Cortex of kidney (tissue), 1 donor: ENCODE measurements around the gene C1GALT1C1L.
A peak's percentile ranks its signal among the peaks of the same experiment; 100 is the strongest.
"Not testable (repeated sequence)": the region's sequence is repeated elsewhere in the genome, so short reads cannot be mapped to it uniquely, and the experiment has no call there.

Source experiments
- DNase-seq: peaks from one replicate; lab custom pipeline; 2025; lab: John Stamatoyannopoulos, UW

The C1GALT1C1L gene

DNA sequence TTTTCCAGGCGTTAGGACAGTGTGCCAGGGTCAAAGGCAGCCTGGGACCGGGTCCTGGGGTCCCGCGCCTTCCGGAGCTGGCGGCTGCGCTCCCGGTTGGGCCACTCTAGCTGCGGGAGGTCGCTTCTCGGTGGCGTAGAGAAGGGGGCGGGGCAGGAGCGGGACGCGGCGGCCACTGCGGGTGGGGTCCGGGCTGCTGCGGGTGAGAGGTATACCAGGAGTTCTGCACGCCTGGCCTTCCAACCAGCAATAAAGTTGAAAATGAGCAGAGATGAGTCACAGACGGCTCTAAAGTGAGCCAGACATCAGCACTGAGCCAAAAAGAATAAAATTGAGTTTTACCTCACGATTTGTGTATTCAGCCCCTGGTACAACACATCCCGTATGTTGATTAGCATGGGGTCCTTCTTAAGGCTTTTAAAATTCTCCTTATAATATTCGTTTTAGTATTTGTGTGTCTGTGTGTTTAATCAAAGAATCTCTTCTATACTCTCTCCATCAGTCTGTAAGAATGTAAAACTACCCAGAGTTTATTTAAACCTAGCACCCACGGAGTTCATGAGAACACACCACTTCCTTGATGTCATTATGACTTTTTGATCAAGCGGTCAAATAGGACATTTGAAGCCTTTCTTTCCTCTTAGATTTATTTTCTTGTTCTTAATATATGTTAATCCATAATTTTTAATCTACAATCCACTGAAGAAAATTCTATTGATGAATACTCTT, at the start of gene C1GALT1C1L:
Gene C1GALT1C1L (minus strand): TSS at position 108 of the 729 bp plus-strand sequence. CDS start 107 bp downstream, at position 1.
- DNase-seq: peak; percentile 14

DNA sequence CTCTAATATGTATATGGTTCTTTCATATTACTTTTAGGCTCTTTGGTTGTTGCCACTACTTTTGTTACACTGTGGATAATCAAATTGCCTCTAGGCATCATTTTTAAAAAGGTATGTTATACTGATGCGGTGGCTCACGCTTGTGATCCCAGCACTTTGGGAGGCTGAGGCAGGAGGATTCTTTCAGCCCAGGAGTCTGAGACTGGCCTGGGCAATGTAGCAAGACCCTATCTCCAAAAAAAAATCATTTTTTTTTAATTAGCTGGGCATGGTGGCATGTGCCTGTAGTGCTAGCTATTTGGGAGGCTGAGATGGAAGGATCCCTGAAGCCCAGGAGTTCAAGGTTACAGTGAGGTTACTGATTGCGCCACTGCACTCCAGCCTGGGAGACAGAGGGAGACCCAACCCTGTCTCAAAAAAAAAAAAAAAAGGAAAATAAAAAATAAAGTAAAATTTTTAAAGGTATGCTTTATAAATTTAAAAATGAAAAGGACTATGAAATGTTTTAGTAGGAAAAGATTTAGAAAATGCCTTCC, 49.5 kb upstream of the C1GALT1C1L start:
- DNase-seq: no peak

DNA sequence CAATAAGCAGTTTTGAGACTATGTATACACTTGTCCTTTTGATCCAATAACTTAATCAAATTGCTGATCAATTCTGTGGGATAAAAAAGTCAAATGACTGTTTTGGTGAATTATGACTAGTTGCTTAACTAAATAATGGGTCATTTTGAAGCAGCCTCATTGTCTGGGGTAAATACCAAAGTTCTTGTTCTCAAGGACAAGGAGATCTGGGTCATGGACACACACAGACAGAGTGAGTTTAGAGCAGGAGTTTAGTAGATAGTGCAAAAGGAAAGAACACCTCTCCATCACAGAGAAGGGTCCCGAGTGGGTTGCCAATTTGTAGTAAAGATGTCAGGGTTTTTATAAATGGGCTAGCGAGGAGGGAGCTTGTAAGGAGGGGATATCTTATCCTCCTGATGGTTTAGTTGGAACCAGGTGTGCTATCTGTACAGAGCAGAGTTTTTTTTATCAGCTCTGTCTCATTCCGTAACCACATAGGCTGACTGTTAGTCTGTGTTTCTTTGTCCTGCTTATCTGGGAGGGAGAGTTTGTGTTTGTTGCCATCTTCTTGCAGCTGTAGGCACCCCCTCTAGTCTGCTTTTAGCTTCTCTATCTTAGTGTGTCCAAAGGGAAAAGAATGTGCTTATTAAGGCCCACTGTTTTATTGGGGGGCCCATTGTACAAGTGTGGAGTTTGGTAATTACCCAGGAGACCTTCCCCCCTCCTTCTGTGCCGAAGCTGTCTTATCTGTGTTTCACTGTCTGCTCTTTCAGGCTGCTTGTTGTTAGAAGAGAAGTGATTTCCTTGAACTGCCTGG, 48.7 kb upstream of the C1GALT1C1L start:
- DNase-seq: no peak

DNA sequence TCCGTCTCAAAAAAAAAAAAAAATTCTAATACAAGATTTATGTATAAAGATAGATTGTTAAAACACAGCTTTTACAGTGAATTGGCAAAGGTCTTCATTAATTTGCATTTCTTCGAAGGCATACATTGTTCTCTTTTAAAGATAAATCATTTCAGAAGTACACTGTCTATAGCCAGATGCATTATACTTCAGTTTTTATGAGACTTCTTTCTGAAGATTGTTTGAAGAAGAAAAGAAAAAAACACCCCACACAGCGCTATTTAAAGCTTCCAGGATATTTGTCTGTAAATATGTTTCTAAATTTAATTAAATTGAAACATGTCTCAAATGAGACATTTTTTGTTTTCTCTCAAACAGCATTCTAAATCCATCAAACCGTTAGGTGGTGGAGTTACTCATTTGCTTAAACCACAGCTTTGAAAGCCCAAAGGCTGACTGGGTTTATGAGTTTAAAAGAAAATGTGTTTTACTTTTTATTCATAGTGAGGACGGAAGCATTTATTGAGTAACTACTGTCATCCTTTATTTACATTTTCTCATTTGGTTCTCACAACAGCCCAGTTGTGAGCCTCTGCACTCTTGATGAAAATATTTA, 42.4 kb upstream of the C1GALT1C1L start:
- no peak for DNase-seq

DNA sequence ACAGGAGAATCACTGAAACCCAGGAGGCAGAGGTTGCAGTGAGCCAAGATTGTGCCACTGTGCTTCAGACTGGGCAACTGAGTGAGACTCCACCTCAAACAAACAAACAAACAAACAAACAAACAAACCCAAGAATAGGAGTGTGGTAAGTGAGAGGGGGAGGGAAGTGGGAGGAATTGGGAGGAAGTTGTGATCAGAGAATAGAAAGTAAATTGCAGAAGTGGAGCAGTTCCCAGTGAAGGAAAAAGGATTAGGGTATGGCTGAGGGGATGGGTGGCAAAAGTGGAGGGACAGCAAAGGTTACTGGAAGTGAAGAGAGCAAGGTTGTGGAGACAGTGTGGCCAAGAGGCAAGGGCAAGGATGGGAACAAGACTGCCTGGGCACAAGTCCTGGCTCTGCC, 41.1 kb upstream of the C1GALT1C1L start:
- no peak for DNase-seq

DNA sequence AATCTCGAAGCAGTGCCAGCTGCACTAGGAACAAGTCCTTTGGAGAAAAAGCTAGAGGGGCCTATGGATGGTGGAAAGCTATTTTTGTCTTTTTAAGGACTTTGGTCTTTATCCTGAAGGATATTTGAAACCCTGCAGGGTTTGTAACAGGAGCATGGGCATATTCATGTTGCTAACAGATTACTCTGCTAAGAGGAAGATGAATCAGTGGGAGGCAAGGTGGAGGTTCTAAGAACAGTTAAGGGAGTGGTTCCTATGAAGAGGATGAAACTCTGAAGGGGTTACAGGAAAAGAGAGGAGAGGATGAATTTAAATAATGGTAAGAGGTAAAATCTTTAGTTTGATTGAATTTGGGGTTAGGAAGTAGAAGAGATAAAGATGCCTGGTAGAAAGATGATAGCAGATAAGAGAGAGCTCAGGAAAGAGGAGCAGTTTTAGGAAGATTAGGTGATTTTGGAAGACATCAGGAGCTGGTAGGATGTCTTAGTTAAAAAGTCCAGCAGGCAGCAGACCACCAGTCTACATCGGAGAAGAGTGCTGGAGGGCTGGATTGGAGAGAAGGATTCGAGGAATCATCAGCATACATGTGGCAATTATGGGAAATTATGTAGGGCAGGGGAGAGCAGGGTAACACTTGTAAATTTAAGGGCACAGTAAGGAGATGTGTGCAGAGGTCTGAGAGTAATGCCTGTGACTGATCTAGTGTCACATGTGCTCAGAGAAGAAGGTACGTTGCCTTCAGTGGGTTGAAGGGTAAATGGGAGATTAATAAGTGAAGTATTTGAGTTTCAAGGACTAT, 39.3 kb upstream of the C1GALT1C1L start:
- DNase-seq: no peak

DNA sequence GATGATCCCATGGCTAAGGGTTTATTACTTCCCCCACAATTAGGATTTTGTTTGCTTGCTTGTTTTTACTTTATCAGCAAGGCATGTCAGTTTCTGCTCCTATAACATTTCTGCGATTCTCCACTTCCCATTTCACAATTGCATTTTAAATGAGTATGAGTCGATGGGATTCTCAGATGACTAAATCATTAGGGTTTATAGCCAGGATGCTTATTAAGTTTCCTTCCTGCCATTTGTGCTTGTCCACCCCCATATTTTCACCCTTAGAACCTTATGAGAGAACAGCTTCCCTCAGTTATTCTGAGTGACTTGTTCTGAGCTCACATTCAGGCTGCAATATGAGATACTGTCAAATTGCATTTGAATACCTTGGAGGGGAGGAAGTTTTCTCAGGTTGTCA, 37.9 kb upstream of the C1GALT1C1L start:
- DNase-seq: no peak

DNA sequence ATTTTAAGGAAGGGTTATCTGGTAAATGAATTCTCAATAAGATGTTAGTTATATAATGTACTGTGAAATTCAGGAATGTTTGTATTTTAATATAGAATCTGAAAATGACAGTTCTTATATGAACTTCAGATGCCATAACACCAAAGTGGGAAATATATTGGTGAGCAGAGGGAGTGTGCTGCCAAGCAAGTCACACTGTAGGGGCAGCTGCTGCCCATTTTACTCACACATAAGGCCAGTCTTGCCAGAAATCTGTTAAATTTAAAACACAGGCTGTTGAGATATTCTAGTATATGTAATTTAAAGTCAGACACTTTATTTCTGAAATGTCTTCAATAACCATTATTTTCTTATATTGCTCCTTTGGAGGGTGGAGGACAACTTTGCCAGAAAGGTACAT, 34.6 kb upstream of the C1GALT1C1L start:
- DNase-seq: no peak

DNA sequence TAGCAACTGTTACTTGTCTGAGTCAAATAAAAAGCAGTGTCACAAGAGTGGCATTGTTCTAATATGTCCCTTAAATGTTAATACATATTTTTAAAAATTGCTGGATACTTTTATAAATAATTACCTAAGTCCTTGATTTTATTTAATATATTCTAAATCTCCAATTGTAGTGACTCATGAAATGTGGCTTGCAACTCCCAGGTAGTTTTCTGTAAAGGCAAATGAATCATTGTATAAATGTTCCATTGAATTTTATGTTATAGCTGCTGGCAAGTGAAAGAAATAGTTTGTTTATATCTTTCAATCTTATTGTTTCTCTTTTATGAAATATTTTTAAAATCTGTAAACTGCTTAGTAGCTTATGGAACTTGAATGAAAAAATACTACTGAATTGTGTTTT, 32.7 kb upstream of the C1GALT1C1L start:
- no peak for DNase-seq

DNA sequence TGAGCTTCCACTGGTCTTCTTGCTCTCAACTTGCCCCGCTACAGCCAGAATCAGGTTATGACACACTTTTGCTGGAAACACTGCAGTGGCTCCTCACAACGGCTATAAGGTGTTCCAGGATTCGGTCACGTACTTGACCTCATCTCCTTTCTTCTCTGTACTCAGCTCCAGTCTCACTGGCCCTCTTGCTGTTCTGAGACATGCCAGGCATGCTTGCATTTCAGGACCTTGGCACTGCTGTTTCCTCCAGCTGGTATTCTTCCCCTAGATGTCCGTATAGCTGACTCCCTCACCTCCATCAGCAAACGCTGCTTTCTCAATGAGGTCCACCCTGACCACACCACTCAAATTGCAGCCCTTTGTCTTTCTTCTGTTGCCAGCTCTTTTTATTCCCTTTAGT, 31.9 kb upstream of the C1GALT1C1L start:
- DNase-seq: no peak

DNA sequence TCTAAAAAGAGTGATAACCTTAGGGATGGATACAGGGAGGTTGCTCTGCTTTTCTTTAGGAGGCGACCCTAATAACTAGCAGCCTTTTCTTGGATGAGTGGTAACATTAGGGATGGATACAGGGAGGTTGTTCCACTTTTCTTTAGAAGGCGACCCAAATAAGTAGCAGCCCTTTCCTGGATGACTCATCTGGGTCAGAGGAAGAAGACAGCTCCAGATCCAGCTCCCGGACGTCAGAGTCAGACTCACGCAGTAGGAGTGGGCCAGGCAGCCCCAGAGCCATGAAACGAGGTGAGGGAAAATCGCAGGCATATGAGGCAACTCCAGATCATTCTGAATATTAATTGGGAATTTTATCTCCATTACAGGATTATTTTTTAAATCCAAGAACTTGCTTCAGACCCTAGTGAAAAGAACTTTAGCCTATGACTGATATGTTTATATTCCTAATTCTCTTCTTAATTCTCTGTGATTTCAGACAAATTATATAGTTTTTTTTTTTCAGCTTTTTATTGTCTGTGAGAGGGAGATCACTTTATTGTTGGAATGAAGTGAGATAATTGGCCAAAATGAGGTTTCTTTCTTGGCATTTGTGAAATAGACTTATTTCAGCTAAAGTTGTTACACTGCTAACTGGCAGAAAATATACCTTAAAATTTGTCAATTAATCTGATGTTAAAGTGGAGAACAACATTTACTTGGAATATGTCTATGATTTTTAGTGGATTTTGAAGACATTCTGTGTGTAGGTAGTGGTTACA, 31.2 kb upstream of the C1GALT1C1L start:
- no peak for DNase-seq

DNA sequence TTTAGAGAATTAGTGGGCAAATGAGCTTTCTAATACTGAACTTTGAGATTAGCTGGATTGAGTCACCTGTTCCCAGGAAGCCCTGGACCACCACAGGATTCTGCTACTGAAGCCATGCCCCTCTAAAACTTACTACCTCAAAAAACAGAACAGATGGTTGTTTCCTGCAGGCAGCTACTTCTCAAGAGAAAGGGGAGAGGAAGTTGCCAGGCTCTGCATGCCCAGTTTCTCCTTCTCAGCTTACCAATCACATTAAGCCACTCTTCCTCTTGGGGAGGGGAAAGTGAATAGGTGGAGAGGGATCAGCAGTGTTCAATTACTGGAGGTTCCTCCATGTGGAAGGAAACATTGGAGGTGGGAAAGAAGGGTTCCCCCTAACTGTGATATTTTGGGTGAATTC, 24.9 kb upstream of the C1GALT1C1L start:
- DNase-seq: no peak

DNA sequence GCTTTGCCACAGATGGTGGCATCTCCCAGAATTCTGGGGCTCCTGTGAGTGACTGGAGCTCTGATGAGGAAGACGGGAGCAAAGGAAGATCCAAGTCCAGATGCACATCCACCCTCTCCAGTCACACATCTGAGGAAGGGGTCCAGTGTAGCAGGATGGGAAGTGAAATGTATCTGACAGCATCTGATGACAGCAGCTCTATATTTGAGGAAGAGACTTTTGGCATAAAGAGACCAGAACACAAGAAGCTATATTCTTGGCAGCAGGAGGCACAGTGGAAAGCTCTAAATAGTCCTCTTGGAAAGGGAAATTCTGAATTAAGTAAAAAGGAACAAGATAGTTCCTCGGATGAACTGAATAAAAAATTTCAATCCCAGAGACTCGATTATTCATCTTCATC, 23.5 kb upstream of the C1GALT1C1L start:
- no peak for DNase-seq

DNA sequence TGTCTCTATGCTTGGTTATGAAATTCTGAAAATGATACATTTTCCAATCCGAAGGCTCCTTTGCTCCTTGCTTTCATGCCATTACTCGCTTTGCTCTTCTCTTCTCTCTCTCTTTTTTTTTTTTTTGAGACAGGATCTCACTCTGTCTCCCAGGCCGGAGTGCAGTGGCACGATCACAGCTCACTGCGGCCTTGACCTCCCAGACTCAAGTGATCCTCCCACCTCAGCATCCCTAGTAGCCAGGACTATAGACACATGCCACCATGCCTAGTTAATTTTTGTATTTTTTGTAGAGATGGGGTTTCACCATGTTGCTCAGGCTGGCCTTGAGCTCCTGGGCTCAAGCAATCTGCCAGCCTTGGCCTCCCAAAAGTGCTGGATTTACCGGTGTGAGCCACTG, 21.9 kb upstream of the C1GALT1C1L start:
- not testable (repeated sequence) for DNase-seq

DNA sequence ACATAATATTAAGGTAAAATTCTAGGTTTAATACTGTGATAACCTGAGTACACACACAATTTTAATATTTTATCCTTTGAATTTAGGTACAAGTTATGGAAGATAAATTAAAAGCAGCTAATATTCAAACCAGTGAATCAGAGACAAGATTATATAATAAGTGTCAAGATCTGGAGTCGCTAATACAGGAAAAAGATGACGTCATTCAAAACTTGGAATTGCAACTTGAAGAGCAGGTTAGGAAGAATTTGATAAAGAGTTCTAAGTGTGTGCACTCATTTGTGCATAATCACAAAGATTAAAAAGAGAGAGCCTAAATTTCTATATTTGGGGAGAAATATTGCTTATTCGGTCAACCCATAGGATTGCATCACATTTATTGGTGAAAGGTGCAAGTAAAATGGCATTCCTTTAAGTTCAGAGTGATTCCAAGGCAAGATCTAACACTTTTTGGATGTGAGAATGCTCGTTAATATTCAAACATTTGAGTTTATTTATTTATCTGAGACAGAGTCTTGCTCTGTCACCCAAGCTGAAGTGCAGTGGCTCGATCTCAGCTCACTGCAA, 16.3 kb upstream of the C1GALT1C1L start:
- no peak for DNase-seq

DNA sequence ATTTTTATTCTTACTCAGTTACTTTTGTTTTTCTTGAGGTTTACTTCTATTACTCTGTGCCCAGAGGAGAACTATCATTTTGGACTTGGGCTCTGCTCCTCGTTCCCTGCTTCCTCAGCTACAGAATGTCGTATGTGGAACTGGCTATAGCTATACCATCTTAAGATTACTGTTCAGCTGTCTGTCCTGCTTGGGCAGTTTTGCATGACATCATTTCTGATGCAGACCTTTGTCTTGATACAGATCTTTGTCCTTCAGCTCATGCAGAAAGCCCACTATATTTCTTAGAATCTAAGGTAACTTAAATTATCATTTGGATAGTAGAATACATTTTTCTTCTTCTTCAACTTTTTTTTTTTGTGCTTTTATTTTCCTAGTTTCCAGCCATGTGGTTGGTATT, 13.8 kb upstream of the C1GALT1C1L start:
- no peak for DNase-seq

DNA sequence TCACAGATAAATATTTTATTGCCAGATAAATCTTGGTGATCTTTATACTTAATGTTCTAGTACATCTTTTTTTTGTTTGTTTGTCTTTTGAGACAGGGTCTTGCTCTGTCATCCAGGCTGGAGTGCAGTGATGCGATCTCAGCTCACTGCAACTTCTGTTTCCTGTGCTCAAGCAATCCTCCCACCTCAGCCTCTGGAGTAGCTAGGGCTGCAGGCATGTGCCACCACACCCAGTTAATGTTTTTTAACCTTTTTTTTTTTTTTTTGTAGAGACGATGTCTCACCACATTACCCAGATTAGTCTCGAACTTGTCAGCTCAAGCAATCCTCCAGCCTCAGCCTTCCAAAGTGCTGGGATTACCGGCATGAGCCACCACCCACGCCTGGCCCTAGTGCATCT, 9.1 kb upstream of the C1GALT1C1L start:
- DNase-seq: no peak

DNA sequence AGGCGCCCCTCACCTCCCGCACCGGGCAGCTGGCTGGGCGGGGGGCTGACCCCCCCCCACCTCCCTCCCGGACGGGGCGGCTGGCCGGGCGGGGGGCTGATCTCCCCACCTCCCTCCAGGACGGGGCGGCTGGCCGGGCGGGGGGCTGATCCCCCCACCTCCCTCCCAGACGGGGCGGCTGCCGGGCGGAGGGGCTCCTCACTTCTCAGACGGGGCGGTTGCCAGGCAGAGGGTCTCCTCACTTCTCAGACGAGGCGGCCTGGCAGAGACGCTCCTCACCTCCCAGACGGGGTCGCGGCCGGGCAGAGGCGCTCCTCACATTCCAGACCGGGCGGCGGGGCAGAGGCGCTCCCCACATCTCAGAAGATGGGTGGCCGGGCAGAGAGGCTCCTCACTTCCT, 1.6 kb upstream of the C1GALT1C1L start:
- not testable (repeated sequence) for DNase-seq

DNA sequence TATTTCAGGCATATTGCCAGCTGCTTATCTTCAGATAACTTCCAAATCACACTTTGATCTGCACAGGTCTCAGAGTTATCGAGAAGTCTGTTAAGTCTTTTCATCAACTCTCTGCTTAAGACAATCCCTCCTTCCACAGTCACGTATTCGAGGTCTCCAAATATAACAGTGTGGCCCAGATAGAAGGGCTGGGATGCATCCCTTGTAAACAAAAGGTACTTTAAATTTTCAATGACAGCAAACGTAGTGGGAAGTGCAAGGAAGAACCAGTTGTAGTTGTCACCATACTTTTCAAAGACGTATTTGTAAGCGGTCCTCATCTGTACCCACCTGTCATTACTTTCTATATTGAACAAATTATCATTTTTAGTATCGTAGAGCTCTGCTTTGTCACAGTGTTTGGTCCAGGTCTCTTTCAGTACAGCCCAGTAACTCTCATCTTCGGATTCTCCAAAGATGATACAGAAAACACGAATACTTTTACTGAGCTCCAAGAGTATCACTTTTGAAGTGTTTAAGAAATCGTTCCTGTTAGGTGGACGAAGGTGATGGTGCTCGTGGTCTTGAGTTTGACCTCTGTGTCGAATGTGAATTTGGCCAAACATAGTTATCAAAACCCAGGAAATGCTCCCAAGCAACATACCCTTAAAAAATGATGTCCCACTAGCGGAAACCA, 445 bp downstream of the C1GALT1C1L start:
- DNase-seq: no peak

DNA sequence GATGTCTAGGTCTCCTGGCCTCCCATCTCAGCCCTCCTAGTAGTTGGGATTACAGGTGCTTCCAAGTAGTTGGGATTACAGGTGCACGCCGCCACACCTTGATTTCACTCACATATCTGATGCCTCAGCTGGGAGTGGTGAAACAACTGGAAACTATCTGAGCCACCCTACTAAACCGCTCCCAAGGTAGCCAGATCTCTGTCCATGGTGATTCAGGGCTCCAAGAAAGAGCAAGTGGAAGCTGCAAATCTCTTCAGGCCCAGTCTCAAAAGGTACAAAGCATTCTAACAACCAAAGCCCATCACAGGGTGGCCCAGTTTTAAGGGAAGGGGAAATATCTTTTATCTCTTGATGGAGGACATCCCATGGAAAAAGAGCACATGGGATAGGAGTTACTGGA, 19.0 kb downstream of the C1GALT1C1L start:
- no peak for DNase-seq
